GM23338 (cell line): ENCODE results near the gene IARS2. TPM values are rescaled to one million over a fixed set of nuclear protein-coding genes. Genes with fewer than 3 reads are reported as not detected.

ENCODE experiments used
- ATAC-seq: fragments of 200-7000 bp; cut with Tn5 transposase; 3 replicates; pipeline ENCODE4 v1.9.1; 2020
- DNase-seq: peaks from one replicate; pipeline ENCODE4 v3.0.0-alpha.2; 2015; ENCODE audit warnings: low spot score
- H2AFZ ChIP-seq: fragments of 200-600 bp; sonication (generic); 2 replicates; pipeline ENCODE4 v1.8.0; 2016; ENCODE audit warnings: antibody characterized with exemption, mild to moderate bottlenecking, moderate library complexity
- H3F3A ChIP-seq: fragments of 200-600 bp; sonication (generic); replicated peaks from 2 replicates; pipeline ENCODE4 v1.8.0; 2017; ENCODE audit warnings: antibody characterized with exemption, mixed run types, low read depth
- H3K27ac ChIP-seq: fragments of 200-600 bp; sonication (generic); 2 replicates; pipeline ENCODE4 v1.6.1; 2016; ENCODE audit warnings: low read depth
- H3K27me3 ChIP-seq: fragments of 200-600 bp; sonication (generic); 2 replicates; pipeline ENCODE4 v1.8.0; 2016; ENCODE audit warnings: mild to moderate bottlenecking, mixed run types, moderate library complexity; ENCODE audit not compliant: insufficient read depth
- H3K36me3 ChIP-seq: fragments of 200-600 bp; sonication (generic); 2 replicates; pipeline ENCODE4 v1.8.0; 2016; ENCODE audit warnings: mild to moderate bottlenecking; ENCODE audit not compliant: insufficient read depth
- H3K4me1 ChIP-seq: fragments of 200-600 bp; sonication (generic); 2 replicates; pipeline ENCODE4 v1.8.0; 2016; ENCODE audit warnings: mild to moderate bottlenecking, moderate library complexity; ENCODE audit not compliant: insufficient read depth
- H3K4me2 ChIP-seq: fragments of 200-600 bp; sonication (generic); 2 replicates; pipeline ENCODE4 v1.7.1; 2017; ENCODE audit warnings: mixed run types
- H3K4me3 ChIP-seq: fragments of 200-600 bp; sonication (generic); 2 replicates; pipeline ENCODE4 v1.6.1; 2016; ENCODE audit warnings: mixed run types
- H3K79me2 ChIP-seq: fragments of 200-600 bp; sonication (generic); replicated peaks from 2 replicates; pipeline ENCODE4 v1.8.0; 2017; ENCODE audit warnings: mild to moderate bottlenecking; ENCODE audit not compliant: insufficient read depth
- H3K9me2 ChIP-seq: fragments of 200-600 bp; sonication (generic); 2 replicates; pipeline ENCODE4 v1.8.0; 2017; ENCODE audit not compliant: insufficient read depth
- H4K20me1 ChIP-seq: fragments of 200-600 bp; sonication (generic); replicated peaks from 2 replicates; pipeline ENCODE4 v1.8.0; 2017; ENCODE audit warnings: mild to moderate bottlenecking; ENCODE audit not compliant: insufficient read depth
- H3K27ac Mint-ChIP-seq: 2 replicates; pipeline ENCODE4 v1.8.0; 2020; ENCODE audit warnings: inconsistent platforms, mild to moderate bottlenecking, moderate library complexity, mixed read lengths
- H3K27me3 Mint-ChIP-seq: 3 replicates; pipeline ENCODE4 v1.8.0; 2022; ENCODE audit warnings: low read depth, mild to moderate bottlenecking, moderate library complexity, mixed read lengths, inconsistent platforms; ENCODE audit not compliant: insufficient read depth, poor library complexity
- H3K36me3 Mint-ChIP-seq: 3 replicates; pipeline ENCODE4 v1.8.0; 2021; ENCODE audit warnings: low read depth, mild to moderate bottlenecking, inconsistent platforms, moderate library complexity, mixed read lengths
- H3K4me1 Mint-ChIP-seq: 3 replicates; pipeline ENCODE4 v1.8.0; 2020; ENCODE audit warnings: mild to moderate bottlenecking, inconsistent platforms, mixed read lengths
- H3K4me3 Mint-ChIP-seq: 3 replicates; pipeline ENCODE4 v1.8.0; 2021; ENCODE audit warnings: moderate library complexity, mild to moderate bottlenecking, inconsistent platforms, mixed read lengths
- H3K9me3 Mint-ChIP-seq: 3 replicates; pipeline ENCODE4 v1.8.0; 2020; ENCODE audit warnings: moderate library complexity, mild to moderate bottlenecking, inconsistent platforms, mixed read lengths
- CREB1 ChIP-seq: fragments of 250-450 bp; sonication (Bioruptor Pico); IDR thresholded peaks from 2 replicates; pipeline ENCODE4 v1.5.0; 2020; ENCODE audit warnings: low read depth, mild to moderate bottlenecking, moderate library complexity
- ETS1 ChIP-seq: IDR thresholded peaks from 2 replicates; pipeline ENCODE4 v1.6.1; 2016; ENCODE audit warnings: antibody characterized with exemption
- EZH2phosphoT487 ChIP-seq: fragments of 200-600 bp; sonication (generic); IDR thresholded peaks from one replicate; pipeline ENCODE4 v1.8.1; 2018; ENCODE audit warnings: antibody characterized with exemption; ENCODE audit not compliant: unreplicated experiment
- NANOG ChIP-seq: IDR thresholded peaks from 2 replicates; pipeline ENCODE4 v1.6.1; 2016; ENCODE audit warnings: antibody characterized with exemption, borderline replicate concordance
- STAT1 ChIP-seq: IDR thresholded peaks from one replicate; pipeline ENCODE4 v1.6.1; 2016; ENCODE audit warnings: antibody characterized with exemption; ENCODE audit not compliant: unreplicated experiment
- ZNF114 ChIP-seq: fragments of 250-450 bp; sonication (Bioruptor Pico); IDR thresholded peaks from 2 replicates; pipeline ENCODE4 v1.5.0; 2020; ENCODE audit warnings: mild to moderate bottlenecking, moderate library complexity
- ZNF462 ChIP-seq: fragments of 250-450 bp; sonication (Bioruptor Pico); IDR thresholded peaks from 2 replicates; pipeline ENCODE4 v1.5.0; 2020; ENCODE audit warnings: mild to moderate bottlenecking, moderate library complexity
- polyA plus RNA-seq: library from polyadenylated mRNA; unstranded; fragments of >200 nt; fragmentation: Nextera tagmentation; extraction: Ambion mirVana; gene quantifications from 2 replicates; pipeline ENCODE4 v1.2.1, GENCODE V29; 2016
- total RNA-seq: library from RNA; depleted of rRNA; stranded (reverse); fragments of >200 nt; shearing (Covaris generic); gene quantifications from 2 replicates; pipeline ENCODE4 v1.2.3, GENCODE V29; 2014

Gene IARS2
- total and polyA plus RNA-seq, 2 experiments from 2014 or later, result 33.3 to 75.6 TPM

- TF ChIP-seq ZNF462, result no peak
- no peak for TF ChIP-seq CREB1 (CRISPR knock-in tag)
- TF ChIP-seq NANOG, result no peak
- TF ChIP-seq EZH2phosphoT487, result no peak
These were observed 55.8 kb downstream of the IARS2 start (continued) for GRCh38 chr1:220149742-220150141.

- H3K79me2 ChIP-seq, result no peaks in the 10 kb centered on the region
- H3K9me2 ChIP-seq, result no peaks in the 10 kb centered on the region
- Mint-ChIP-seq H3K27me3 (no peaks in the 10 kb centered on the region), H3K36me3 (peaks cover 45% of the 10 kb centered on the region), H3K27ac (no peak overlapping the region), H3K4me1 (no peaks in the 10 kb centered on the region), H3K4me3 (no peak overlapping the region), H3K9me3 (no peaks in the 10 kb centered on the region)
- H3K4me2 ChIP-seq, result no peak overlapping the region
- H3K36me3 ChIP-seq, result peaks cover 14% of the 10 kb centered on the region; the same call in 1 of the 2 replicates
- H3K27ac ChIP-seq, result no peak overlapping the region
- no peaks in the 10 kb centered on the region for H3K27me3 ChIP-seq
- H3F3A ChIP-seq, result no peaks in the 10 kb centered on the region
- DNase-seq (no peak), ATAC-seq (no peak)
- H3K4me1 ChIP-seq, result no peaks in the 10 kb centered on the region
- H4K20me1 ChIP-seq, result no peaks in the 10 kb centered on the region
- no peak overlapping the region for H2AFZ ChIP-seq
- no peak overlapping the region for H3K4me3 ChIP-seq
- no peak for TF ChIP-seq ZNF462
- TF ChIP-seq ZNF114, result no peak
- no peak for TF ChIP-seq CREB1 (CRISPR knock-in tag)
- TF ChIP-seq EZH2phosphoT487, result no peak
- TF ChIP-seq STAT1, result no peak
- TF ChIP-seq ETS1, result no peak
These were observed 57.5 kb downstream of the IARS2 start for GRCh38 chr1:220151454-220151853.
